ENCODE data around the gene SMIM34.
"Not testable (repeated sequence)": the region's sequence is repeated elsewhere in the genome, so short reads cannot be mapped to it uniquely, and the experiment has no call there.

SMIM34 gene, protein sequence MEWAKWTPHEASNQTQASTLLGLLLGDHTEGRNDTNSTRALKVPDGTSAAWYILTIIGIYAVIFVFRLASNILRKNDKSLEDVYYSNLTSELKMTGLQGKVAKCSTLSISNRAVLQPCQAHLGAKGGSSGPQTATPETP

DNA sequence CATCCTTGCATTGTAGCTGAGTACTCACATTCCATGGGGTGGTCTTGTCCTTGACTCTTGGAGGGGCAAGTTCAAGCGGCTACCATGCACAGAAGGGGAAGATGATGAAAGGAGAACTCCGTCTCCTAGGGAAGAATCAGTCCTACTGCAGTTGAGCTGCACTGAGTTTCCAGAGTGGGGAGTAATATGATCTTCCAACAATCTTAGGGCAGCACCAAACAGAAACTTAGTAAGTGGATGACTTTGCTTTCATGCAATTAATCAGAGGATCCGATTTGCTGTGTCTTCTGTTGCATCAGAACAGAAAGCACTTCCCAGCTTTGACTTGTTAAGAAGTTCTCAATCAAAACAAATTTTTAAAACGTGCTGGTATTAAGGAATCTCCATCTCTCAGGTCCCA is at the start of gene SMIM34:
Gene SMIM34 (minus strand): TSS at position 147 of the 400 bp plus-strand sequence. CDS start 112 bp downstream, at position 35.
- not testable (repeated sequence) for H3K4me3 ChIP-seq (ENCODE audit: control insufficient read depth, low read depth, low read length); DNase-seq (ENCODE audit: low read depth)

DNA sequence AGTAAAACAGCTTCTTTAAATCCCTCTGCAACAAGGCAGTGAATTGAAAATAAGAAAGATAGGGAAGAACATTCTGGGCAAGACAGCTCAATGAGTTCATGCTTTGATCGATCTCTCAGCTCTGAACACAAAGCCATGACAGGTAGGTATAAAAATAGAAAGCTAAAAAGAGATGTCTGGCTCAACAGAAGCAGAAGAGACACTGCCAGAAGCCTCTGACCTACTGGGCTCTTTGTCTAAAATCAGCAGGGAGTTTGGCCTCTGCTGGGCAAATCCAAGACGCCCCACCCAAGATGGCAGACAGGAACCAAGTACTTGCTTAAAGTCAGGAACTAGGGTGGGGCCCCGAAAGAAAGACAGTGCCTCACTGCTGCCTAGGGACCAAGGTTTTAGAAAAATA is 43.6 kb upstream of the SMIM34 start:
- DNase-seq (ENCODE audit: low read depth); H3K4me3 ChIP-seq (ENCODE audit: control insufficient read depth, low read depth, low read length): not testable (repeated sequence)

DNA sequence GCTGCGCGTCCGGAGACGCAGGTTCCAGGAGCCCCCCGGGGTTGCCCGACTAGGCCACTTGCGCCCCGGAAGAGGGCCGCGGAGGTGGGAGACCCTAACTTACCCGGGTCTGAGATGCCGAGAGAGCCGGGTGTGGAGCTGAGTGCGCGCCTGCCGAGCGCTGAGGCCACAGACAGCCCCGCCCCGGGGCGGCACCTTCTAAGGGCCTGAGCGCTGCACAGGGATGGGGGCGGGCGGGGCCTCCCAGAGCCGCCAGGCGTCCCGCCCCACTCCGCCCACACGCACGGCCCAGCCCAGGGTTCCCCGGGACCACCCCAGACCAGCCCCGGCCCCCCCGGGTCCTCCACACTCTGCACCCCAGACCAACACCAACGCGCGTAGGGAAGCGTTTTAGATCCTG is 35.7 kb upstream of the SMIM34 start:
- DNase-seq (ENCODE audit: low read depth); H3K4me3 ChIP-seq (ENCODE audit: control insufficient read depth, low read depth, low read length): not testable (repeated sequence)

DNA sequence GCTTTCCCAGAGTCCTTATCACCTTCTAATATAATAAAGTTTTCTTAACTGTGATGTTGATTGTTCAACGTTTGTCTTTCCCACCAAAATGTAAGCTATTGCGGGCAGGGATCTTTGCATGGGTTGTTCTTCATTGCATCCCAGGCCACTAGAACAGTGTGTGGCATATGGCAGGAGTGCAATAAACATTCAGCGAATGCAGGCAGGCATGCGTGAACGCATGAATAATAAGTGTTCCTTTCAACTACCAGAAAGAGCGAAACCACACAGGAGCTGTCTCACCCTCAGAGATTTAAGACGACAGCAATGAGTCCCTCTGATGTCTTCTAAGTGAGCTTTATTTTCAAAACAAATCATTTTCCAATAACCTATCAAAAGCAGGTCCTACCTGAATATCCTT is 34.5 kb upstream of the SMIM34 start:
- not testable (repeated sequence) for DNase-seq (ENCODE audit: low read depth); H3K4me3 ChIP-seq (ENCODE audit: control insufficient read depth, low read depth, low read length)

DNA sequence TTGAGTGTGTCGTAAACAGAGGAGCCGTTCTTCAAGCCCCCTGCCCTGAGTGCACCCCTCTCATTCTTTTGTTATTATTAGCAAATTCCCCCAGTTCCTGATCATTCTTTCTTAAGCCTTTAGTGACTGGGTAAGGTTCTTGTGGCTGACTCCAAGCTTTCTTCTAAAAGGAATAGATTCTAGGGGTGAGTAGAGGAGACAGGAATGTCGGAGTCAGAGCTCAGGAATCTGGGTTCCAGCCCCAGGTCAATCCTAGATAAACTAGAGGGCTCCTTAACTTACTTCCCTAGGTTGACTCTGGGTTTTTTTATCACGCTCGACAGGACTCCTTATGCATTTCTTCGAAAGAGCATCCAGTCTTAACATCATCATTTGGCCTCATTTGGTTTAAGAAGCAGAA is 32.4 kb upstream of the SMIM34 start:
- H3K4me3 ChIP-seq (ENCODE audit: control insufficient read depth, low read depth, low read length); DNase-seq (ENCODE audit: low read depth): not testable (repeated sequence)

DNA sequence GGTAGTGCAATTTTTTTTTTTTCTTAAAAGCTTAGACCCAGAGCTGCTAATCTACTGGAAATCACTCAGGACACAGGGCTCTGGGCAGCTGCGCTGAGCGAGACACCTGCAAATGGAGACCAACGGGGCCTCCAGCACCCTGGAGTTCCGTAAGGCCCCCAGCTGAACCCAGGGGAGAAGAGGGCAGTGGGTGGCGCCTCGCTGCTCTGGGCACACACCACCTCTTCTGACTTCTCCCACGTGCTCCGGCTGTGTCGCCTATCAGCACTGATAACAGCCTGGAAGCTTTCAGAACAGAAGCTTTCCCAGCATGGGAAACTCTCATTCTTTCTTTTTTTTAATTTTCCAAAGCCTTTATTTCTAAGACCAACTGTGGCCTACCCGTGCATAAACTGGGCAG is 31.9 kb upstream of the SMIM34 start:
- not testable (repeated sequence) for DNase-seq (ENCODE audit: low read depth); H3K4me3 ChIP-seq (ENCODE audit: control insufficient read depth, low read depth, low read length)

DNA sequence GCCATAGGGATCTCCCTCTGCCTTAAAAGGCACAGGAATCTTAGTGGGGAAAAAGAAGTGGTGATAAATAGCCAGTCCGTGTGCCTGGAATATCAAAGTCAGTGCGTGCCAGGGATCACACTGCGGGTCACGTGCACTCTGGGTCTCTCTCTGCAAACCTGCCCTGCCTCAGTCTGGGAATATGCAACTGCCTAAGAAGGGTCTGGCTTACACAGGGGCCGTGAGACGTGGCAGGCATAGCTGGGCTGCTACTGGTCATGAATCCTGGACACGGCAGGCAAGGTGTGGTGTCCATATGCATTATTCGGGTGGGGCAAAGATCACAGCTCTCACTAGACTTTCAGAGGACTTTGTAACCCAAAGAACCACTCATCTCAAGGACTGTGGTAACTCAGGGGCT is 23.3 kb upstream of the SMIM34 start:
- not testable (repeated sequence) for DNase-seq (ENCODE audit: low read depth); H3K4me3 ChIP-seq (ENCODE audit: control insufficient read depth, low read depth, low read length)

DNA sequence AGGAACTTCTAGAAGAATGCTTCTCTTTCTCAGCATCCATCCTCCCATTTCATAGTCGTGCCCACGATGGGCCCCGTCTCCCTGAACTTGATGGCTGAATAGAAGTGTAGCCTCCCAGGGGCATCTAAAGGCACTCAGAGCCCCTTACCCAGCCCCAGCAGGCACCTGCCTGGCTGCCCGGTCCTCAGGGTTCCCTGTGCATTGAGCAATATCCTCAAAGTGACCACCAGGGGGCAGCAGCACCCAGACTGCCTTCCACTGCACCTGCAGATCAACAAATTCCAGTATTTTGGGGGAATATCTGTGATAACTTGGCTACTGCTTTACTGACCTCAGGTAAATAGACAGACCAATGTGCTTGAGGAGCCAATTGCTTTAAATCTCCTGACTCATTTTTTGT is 19.7 kb upstream of the SMIM34 start:
- not testable (repeated sequence) for DNase-seq (ENCODE audit: low read depth); H3K4me3 ChIP-seq (ENCODE audit: control insufficient read depth, low read depth, low read length)

DNA sequence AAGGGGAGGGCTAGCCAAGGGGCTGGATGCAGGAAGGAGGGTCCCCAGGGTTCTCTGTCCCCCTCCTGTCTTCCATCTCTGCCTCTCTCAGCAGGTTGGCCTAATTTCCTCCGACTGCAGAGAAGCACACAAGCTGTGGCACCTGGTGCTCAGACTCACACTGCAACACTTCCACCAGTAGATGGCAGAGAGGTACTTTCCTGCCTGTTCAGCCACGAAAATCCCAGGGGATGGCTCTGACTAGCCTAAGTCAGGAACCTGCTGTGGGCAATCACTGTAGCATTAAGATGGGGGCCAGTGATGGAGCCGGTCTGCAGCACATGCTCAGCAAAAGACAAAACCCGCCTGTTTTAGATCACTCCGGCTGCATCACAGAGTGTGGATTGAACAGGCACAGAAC is 6.0 kb upstream of the SMIM34 start:
- not testable (repeated sequence) for DNase-seq (ENCODE audit: low read depth); H3K4me3 ChIP-seq (ENCODE audit: control insufficient read depth, low read depth, low read length)

DNA sequence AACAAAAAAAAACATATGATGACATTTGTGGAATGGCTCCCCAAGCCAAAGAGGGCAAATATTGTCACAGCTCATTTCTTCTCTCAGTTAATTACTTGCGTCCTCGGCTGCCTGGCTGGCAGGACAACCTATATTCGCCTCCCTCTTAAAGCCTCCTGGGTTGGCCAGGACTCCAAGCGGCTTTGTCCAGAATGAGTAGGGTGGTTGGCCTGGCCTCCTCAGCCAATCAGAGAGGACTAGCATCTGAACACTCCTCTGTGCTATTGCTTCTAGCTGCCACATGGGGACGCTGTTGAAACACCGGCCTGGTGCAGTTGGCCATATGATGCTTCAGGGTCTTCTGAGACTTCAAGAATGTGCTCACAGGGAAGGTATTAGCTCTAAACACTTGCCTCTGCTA is 4.7 kb upstream of the SMIM34 start:
- DNase-seq (ENCODE audit: low read depth); H3K4me3 ChIP-seq (ENCODE audit: control insufficient read depth, low read depth, low read length): not testable (repeated sequence)

DNA sequence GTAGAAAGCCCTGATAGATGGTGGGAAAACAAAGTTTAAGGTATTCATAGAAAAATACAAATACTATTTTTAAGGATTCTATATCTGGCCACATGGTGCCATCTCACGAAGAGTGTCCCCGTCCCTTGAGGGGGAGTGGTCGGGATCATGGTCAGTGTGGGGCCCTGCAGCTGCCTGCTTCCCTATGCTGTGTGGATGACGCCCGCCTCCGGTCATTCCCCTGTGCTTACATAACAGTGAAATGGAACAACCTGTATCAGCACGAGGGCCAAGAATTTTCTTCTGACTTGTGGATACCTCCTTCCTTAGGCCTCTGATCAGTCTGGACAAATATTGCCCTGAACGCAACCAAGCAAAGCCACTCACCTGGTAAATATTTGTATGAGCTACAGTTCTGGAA is 3.6 kb upstream of the SMIM34 start:
- not testable (repeated sequence) for DNase-seq (ENCODE audit: low read depth)

DNA sequence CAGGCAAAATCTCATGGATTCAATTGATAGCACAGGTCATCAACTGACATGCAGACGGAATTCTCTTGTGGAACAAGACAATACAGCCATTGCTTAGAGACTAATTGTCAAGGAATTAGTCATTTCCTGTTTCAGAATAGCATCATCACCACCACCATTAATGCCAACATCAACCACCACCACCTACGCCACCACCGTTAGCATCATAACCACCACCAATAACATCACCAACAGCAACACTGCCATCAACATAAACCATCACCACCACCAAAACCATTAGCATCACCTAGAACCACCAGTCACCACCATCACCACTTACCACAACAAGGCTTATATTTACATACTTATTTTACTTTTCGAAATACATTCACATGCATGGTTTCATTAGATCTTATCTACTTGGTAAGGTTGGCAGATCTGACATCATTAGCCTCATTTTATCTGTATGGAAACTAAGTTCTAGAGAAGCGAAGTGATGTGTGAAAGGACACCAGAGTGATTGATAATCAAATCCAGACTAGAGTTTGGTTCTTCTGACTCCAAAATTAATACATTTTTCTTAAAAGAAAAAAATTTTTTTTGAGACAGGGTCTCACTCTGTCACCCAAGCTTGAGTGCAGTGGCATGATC is 6.2 kb downstream of the SMIM34 start:
- DNase-seq (ENCODE audit: low read depth); H3K4me3 ChIP-seq (ENCODE audit: control insufficient read depth, low read depth, low read length): not testable (repeated sequence)

More for the DNA sequence above, 3.6 kb upstream of the SMIM34 start:
- not testable (repeated sequence) for H3K4me3 ChIP-seq (ENCODE audit: control insufficient read depth, low read depth, low read length)

DNA sequence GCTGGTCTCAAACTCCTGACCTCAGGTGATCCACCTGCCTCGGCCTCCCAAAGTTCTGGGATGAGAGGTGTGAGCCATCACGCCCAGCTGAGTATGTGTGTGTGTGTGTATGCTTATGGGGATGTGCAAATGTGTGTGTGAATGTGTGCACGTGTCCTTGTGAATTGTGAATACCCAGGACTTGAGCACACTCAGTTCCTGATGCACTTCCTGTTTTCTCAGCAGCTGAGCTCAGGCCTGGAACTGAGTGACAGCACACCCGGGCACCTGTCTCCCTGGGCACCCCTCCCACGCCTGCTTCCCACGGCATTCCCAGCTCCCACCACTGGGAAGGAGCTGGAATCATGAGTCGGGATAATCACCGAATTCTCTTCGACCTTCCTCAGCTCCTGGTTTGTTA is 16.5 kb downstream of the SMIM34 start:
- not testable (repeated sequence) for H3K4me3 ChIP-seq (ENCODE audit: control insufficient read depth, low read depth, low read length); DNase-seq (ENCODE audit: low read depth)

DNA sequence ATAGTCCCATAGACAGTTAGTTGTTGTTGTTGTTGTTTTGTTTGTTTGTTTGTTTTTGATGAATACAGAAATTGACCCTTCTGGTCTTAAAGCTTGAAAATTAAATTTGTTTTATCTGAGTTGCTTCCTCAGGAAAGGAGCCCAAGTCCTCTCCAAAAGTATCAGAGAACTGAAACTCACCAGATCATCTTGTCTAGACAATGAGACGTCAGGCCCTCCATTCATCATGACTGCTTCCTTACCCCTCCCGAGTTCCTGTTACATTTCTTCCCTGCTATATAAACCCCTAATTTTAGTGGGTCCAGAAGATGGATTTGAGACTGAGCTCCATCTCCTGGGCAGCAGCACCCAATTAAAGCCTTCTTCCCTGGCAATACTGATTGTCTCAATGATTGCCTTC is 17.1 kb downstream of the SMIM34 start:
- DNase-seq (ENCODE audit: low read depth); H3K4me3 ChIP-seq (ENCODE audit: control insufficient read depth, low read depth, low read length): not testable (repeated sequence)

DNA sequence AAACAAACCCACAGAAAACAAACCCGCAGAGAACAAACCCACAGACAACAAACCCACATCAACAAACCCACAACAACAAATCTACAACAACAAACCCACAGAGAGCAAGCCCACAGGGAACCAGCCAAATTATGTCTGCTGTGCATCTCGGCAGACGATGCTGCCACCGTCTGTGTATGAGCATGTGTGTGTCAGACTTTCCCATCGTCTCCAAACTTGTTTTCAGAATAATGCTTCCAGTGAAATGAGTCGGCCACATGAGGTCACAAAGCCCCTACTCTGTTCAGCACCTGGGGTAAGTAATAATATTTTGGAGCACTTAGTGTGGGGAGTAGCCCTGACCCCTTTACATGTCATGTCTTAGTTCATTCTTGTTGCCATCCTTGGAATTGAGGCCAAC is 17.6 kb downstream of the SMIM34 start:
- not testable (repeated sequence) for DNase-seq (ENCODE audit: low read depth); H3K4me3 ChIP-seq (ENCODE audit: control insufficient read depth, low read depth, low read length)

DNA sequence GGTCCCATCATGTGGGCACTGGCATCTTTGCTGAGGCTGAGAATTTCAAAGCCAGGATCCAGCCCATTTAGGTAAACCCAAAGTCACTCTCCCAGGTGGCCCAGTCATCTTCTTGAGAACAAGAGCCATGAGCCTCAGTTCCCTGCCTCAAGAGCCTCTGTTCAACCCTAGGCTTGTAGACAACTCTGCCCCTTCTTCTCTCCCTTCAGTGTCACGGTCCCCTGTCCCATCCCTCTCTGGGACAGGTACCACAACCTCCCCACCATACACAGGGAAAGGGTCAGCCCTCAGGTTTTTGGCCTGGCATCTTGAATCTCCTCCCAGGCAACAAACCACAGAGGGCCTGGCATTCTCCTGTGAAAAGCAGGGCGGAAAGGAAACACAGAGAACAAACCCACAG is 18.1 kb downstream of the SMIM34 start:
- H3K4me3 ChIP-seq (ENCODE audit: control insufficient read depth, low read depth, low read length); DNase-seq (ENCODE audit: low read depth): not testable (repeated sequence)

DNA sequence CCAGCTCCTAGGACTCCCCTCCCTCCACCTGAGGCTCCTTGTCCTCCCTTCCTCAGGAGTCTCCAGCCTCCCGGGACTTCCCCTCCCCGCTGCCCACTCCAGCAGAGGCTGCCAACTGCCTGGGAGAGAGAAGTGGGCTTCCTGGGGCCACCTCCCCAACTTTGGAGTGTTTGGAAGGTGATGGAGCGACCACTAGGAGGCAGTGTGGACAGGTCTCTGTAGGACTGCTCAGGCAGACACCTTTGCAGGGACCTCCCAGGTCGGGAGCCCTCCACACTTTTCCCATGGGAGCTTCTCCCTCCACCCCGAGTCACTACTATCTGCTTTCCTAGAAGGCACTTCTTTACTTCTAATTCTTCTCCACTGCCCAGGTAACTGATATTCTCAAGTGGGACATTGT is 19.0 kb downstream of the SMIM34 start:
- not testable (repeated sequence) for H3K4me3 ChIP-seq (ENCODE audit: control insufficient read depth, low read depth, low read length); DNase-seq (ENCODE audit: low read depth)

DNA sequence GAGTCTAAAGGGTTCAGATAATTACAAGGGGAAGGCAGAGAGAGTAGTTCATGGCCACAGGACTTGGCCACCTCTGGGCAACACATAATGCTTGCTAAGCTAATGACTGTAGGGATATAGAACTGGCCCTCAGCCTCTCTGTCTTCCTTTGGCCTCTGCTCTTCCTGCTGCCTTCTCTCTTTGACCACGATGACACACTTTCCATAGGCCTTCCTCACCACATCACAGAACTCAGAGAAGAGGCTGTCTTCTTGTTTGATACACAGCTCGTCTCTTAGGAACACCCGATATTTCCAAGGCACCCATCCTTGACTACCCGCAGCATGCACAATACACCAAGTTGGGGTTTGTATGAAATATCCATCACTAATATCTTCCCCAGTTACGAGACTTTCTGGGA is 23.2 kb downstream of the SMIM34 start:
- not testable (repeated sequence) for H3K4me3 ChIP-seq (ENCODE audit: control insufficient read depth, low read depth, low read length); DNase-seq (ENCODE audit: low read depth)

DNA sequence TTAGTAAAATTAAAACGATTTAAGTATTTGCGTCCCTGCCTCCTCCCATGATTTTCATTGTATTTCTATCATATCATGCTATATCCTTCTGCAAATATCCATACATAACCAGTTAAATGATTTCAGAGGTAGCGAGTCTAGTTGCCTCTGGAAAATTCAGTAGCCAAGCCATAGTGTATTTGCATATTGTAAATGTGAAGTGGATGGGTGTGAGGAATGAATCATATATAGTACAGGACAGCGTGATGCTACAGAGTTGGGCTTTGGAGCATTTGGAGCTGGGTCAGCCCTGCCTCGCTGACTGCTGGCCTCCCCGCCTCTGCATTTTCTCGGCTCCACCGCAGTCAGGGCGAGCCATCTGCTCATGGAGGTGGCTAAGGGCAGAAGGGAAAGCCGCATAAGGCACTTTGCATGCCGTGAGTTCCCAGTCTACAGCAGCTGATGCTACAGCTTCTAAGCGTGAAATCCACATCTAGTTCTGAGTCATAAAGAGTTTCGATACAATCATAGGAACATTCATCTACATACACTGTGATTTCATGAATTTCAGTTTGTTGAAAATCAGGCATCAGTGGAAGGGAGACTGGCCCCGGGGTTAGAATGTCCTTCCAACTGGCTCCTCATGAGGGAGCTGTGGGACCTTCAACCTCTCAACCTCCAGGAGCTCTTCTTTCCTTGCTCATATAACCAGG is 39.9 kb downstream of the SMIM34 start:
- DNase-seq (ENCODE audit: low read depth); H3K4me3 ChIP-seq (ENCODE audit: control insufficient read depth, low read depth, low read length): not testable (repeated sequence)

DNA sequence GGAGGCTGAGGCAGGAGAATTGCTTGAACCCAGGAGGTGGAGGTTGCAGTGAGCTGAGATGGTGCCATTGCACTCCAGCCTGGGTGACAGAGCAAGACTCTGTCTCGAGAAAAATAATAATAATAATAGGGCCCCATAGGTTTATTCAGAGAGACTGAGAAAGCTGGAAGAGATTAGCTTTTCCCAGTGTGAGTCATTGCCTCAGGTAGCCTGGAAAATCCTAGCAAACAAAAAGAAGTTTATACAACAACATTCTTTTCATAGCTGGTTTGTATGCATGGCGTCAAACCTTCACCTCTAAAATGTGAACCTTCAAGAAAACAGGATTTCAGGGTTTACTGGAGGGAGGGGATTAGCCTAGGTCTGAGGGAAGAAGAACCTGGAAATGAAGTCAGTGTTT is 40.6 kb downstream of the SMIM34 start:
- not testable (repeated sequence) for H3K4me3 ChIP-seq (ENCODE audit: control insufficient read depth, low read depth, low read length); DNase-seq (ENCODE audit: low read depth)
